DMS 273 (cell line): Measurements from ENCODE around the gene MLYCD.
A peak's percentile ranks its signal among the peaks of the same experiment; 100 is the strongest.

Experiments used
- DNase-seq: peaks from one replicate; lab custom pipeline; 2025; ENCODE audit not compliant: unreplicated experiment; lab: John Stamatoyannopoulos, UW

MLYCD gene

GRCh38 chr16:83899272-83899897 lies 470 bp downstream of the MLYCD start:
- DNase-seq, result peak; percentile 77

GRCh38 chr16:83899978-83900377 lies 1.1 kb downstream of the MLYCD start:
- no peak for DNase-seq

- no peak for DNase-seq
Measured at GRCh38 chr16:83900571-83900970, 1.7 kb downstream of the MLYCD start.

- DNase-seq, result no peak
Measured at GRCh38 chr16:83901101-83901500, 2.2 kb downstream of the MLYCD start.

GRCh38 chr16:83903751-83904150 lies 4.8 kb downstream of the MLYCD start:
- DNase-seq, result peak; percentile 85

GRCh38 chr16:83906683-83907082 lies 7.8 kb downstream of the MLYCD start:
- DNase-seq, result no peak

- DNase-seq, result no peak
Measured at GRCh38 chr16:83907111-83907510, 8.2 kb downstream of the MLYCD start.

- DNase-seq, result no peak
Measured at GRCh38 chr16:83907631-83908250, 8.8 kb downstream of the MLYCD start.

GRCh38 chr16:83908798-83909197 lies 9.9 kb downstream of the MLYCD start:
- no peak for DNase-seq

GRCh38 chr16:83911290-83911689 lies 12.4 kb downstream of the MLYCD start:
- DNase-seq, result no peak

GRCh38 chr16:83912519-83913244 lies 13.8 kb downstream of the MLYCD start:
- no peak for DNase-seq

GRCh38 chr16:83913245-83913633 lies 14.3 kb downstream of the MLYCD start:
- no peak for DNase-seq

- DNase-seq, result no peak
Measured at GRCh38 chr16:83914091-83914710, 15.3 kb downstream of the MLYCD start.

GRCh38 chr16:83915081-83915480 lies 16.2 kb downstream of the MLYCD start:
- no peak for DNase-seq

GRCh38 chr16:83915491-83915890 lies 16.6 kb downstream of the MLYCD start:
- DNase-seq, result no peak

- DNase-seq, result no peak
Measured at GRCh38 chr16:83917152-83918120, 18.5 kb downstream of the MLYCD start.

GRCh38 chr16:83920894-83921491 lies 22.1 kb downstream of the MLYCD start:
- DNase-seq, result no peak

- no peak for DNase-seq
Measured at GRCh38 chr16:83923581-83924365, 24.9 kb downstream of the MLYCD start.

GRCh38 chr16:83924686-83925085 lies 25.8 kb downstream of the MLYCD start:
- no peak for DNase-seq
